Measurements from ENCODE around the gene PNMA6E. TPM values are rescaled to one million over a fixed set of nuclear protein-coding genes. Genes with fewer than 3 reads are reported as not detected.
A peak's percentile ranks its signal among the peaks of the same experiment; 100 is the strongest.

PNMA6E gene
- total and polyA plus RNA-seq, 4 donors = 0.08 TPM; not detected in 3

GRCh38 chrX:153380691-153381090 is 20.5 kb downstream of the PNMA6E start:
- 71 to 72% methylated on average over 8 to 9 of the region's 9 CpGs for WGBS, 2 donors
- ATAC-seq (ENCODE audit: insufficient read depth, low FRiP score) (no peak), DNase-seq (no peak)
- H3K36me3 ChIP-seq (ENCODE audit: control insufficient read depth in 4 of 4, insufficient read depth in 4 of 4, low read length in 4 of 4) = no peaks in the 10 kb centered on the region
- TF ChIP-seq, protein P1, sequence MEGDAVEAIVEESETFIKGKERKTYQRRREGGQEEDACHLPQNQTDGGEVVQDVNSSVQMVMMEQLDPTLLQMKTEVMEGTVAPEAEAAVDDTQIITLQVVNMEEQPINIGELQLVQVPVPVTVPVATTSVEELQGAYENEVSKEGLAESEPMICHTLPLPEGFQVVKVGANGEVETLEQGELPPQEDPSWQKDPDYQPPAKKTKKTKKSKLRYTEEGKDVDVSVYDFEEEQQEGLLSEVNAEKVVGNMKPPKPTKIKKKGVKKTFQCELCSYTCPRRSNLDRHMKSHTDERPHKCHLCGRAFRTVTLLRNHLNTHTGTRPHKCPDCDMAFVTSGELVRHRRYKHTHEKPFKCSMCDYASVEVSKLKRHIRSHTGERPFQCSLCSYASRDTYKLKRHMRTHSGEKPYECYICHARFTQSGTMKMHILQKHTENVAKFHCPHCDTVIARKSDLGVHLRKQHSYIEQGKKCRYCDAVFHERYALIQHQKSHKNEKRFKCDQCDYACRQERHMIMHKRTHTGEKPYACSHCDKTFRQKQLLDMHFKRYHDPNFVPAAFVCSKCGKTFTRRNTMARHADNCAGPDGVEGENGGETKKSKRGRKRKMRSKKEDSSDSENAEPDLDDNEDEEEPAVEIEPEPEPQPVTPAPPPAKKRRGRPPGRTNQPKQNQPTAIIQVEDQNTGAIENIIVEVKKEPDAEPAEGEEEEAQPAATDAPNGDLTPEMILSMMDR (IDR thresholded peaks at IDR 0.05; ENCODE audit: control extremely low read depth, extremely low read depth) = no peak
- peaks cover 0 to 14% (median 4%) of the 10 kb centered on the region in 4 donors for H3K9me3 ChIP-seq (ENCODE audit: control insufficient read depth in 4 of 4, insufficient read depth in 3 of 4, low read length in 3 of 4)
- H3K4me3 ChIP-seq = no peak overlapping the region
- H3K27me3 ChIP-seq (ENCODE audit: control insufficient read depth in 3 of 3, insufficient read depth in 3 of 3, low read length in 2 of 3) = no peaks in the 10 kb centered on the region
- no peak overlapping the region for H3K9ac ChIP-seq (ENCODE audit: insufficient read depth in 1 of 2, low read length in 2 of 2)
- no peak overlapping the region for H3K27ac ChIP-seq (ENCODE audit: low read depth in 1 of 2, low read length in 1 of 2)
- H3K4me1 ChIP-seq (ENCODE audit: control insufficient read depth in 5 of 5, insufficient read depth in 5 of 5, low read length in 5 of 5) = peaks cover 0 to 16% (median 3%) of the 10 kb centered on the region in 5 donors

- 56 to 66% methylated on average over 11 to 13 of the region's 13 CpGs for WGBS, 2 donors
- H3K36me3 ChIP-seq (ENCODE audit: control insufficient read depth in 4 of 4, insufficient read depth in 4 of 4, low read length in 4 of 4) = no peaks in the 10 kb centered on the region
- TF ChIP-seq, protein P1 (IDR thresholded peaks at IDR 0.05; ENCODE audit: control extremely low read depth, extremely low read depth) = no peak
- H3K27ac ChIP-seq (ENCODE audit: low read depth in 1 of 2, low read length in 1 of 2) = no peak overlapping the region
- peaks cover 0 to 16% (median 3%) of the 10 kb centered on the region in 5 donors for H3K4me1 ChIP-seq (ENCODE audit: control insufficient read depth in 5 of 5, insufficient read depth in 5 of 5, low read length in 5 of 5)
- no peak overlapping the region for H3K4me3 ChIP-seq
- H3K9ac ChIP-seq (ENCODE audit: insufficient read depth in 1 of 2, low read length in 2 of 2) = no peak overlapping the region
- no peak for ATAC-seq (ENCODE audit: insufficient read depth, low FRiP score)
- H3K9me3 ChIP-seq (ENCODE audit: control insufficient read depth in 4 of 4, insufficient read depth in 3 of 4, low read length in 3 of 4) = peaks cover 0 to 14% (median 4%) of the 10 kb centered on the region in 4 donors
- H3K27me3 ChIP-seq (ENCODE audit: control insufficient read depth in 3 of 3, insufficient read depth in 3 of 3, low read length in 2 of 3) = no peaks in the 10 kb centered on the region
- peak; percentile 32 to 51 (median 43) for DNase-seq
Measured at GRCh38 chrX:153379971-153380581, 21.1 kb downstream of the PNMA6E start.

DNA sequence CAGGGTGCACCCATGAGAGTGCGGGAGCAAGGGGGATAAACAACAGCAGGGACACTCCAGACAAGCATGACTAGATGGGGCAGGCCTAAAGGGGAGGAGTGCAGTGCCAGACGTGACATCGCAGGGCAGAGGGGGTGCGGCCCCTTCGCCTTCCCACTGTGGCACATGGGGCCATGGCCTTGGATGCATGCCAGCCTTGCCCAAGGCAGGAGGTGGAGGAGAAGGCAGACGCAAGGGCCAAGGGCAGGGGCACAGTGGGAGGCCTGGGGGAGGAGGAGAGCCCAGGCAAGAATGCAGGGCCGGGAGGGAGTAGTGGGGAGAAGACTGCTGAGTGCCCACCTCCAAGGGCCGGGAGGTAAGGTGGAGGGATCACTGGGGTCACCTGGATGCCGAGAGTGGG is 21.6 kb downstream of the PNMA6E start:
- Histone ChIP-seq H3K9me3 (ENCODE audit: control insufficient read depth in 4 of 4, insufficient read depth in 3 of 4, low read length in 3 of 4) (peaks cover 0 to 14% (median 4%) of the 10 kb centered on the region in 4 donors), H3K27me3 (ENCODE audit: control insufficient read depth in 3 of 3, insufficient read depth in 3 of 3, low read length in 2 of 3) (no peaks in the 10 kb centered on the region), H3K36me3 (ENCODE audit: control insufficient read depth in 4 of 4, insufficient read depth in 4 of 4, low read length in 4 of 4) (no peaks in the 10 kb centered on the region), H3K4me1 (ENCODE audit: control insufficient read depth in 5 of 5, insufficient read depth in 5 of 5, low read length in 5 of 5) (peaks cover 0 to 16% (median 3%) of the 10 kb centered on the region in 5 donors), H3K27ac (ENCODE audit: low read depth in 1 of 2, low read length in 1 of 2) (no peak overlapping the region), H3K4me3 (no peak overlapping the region), H3K9ac (ENCODE audit: insufficient read depth in 1 of 2, low read length in 2 of 2) (no peak overlapping the region)
- TF ChIP-seq, protein P1 (IDR thresholded peaks at IDR 0.05; ENCODE audit: control extremely low read depth, extremely low read depth) = no peak
- ATAC-seq (ENCODE audit: insufficient read depth, low FRiP score) = no peak
- DNase-seq = no peak
- WGBS, 2 donors = 77 to 96% methylated on average over 4 to 9 of the region's 9 CpGs
